CD4-positive, alpha-beta T cell treated with Interleukin-6 for 4 hours (primary cell): ENCODE data around the gene ABCD1.
"Not testable (repeated sequence)": the region's sequence is repeated elsewhere in the genome, so short reads cannot be mapped to it uniquely, and the experiment has no call there.

Experiments used
- DNase-seq: peaks from one replicate; pipeline ENCODE4 v3.0.0-alpha.2; 2020; ENCODE audit warnings: mixed read lengths

ABCD1 gene

DNA sequence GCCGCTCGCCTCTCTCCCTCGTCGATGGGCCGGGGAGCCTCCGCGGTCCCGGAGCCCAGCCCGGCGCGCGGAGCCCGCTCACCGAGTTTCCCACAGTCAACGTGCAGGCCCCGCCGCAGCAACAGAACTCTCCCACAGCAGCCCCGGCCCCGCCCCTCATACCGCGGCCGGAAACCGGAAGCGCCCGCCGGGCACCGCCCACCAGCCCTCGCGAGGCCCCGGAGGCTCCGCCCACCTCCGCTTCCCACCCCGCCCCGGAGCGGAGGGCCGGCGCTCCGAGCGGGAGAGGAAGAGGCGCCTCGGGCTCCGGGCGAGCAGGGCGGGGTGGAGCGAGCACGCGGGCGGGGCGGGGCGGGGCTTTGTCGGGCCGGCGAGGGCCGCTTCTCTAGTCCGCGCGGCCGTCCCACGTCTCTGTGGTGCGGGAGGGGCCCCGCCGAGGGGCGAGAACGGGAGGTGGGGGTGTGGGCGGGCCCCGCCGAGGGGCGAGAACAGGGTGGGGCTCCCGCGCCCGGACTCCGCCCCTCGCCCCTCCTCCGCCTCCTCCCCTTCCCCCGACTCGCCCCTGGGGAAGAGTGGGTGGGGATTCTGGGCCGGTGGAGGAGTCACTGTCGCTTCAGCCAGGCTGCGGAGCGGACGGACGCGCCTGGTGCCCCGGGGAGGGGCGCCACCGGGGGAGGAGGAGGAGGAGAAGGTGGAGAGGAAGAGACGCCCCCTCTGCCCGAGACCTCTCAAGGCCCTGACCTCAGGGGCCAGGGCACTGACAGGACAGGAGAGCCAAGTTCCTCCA lies at the start of gene ABCD1, which contains the start of gene BCAP31:
Gene ABCD1 (plus strand): TSS at position 605 of the 787 bp plus-strand sequence. CDS start 411 bp downstream, outside the sequence.
Gene BCAP31 (minus strand): TSS at position 136 of the 787 bp plus-strand sequence. CDS start 1,143 bp downstream, outside the sequence.
- DNase-seq = peak; percentile 90

DNA sequence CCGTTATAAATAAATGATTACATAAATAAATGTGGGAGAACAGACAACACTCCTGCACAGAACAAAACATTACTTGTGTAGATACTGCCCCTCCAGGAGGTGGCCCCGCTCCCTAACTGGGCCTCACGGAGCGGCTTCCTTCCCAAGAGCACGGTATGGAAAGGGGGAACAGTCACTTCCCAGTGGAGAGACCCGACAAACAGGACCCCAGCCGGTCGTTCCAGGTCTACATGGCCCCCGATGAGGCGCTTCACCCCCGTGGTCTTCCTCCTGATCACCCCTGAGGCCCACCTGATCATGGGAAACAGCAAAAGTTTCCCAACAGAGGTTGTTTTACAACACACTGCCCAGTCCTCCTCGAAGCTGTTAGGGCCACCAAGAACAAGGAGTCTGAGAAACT lies 43.5 kb upstream of the ABCD1 start:
- DNase-seq = no peak

GRCh38 chrX:153683486-153683885 lies 41.2 kb upstream of the ABCD1 start:
- DNase-seq = not testable (repeated sequence)

DNA sequence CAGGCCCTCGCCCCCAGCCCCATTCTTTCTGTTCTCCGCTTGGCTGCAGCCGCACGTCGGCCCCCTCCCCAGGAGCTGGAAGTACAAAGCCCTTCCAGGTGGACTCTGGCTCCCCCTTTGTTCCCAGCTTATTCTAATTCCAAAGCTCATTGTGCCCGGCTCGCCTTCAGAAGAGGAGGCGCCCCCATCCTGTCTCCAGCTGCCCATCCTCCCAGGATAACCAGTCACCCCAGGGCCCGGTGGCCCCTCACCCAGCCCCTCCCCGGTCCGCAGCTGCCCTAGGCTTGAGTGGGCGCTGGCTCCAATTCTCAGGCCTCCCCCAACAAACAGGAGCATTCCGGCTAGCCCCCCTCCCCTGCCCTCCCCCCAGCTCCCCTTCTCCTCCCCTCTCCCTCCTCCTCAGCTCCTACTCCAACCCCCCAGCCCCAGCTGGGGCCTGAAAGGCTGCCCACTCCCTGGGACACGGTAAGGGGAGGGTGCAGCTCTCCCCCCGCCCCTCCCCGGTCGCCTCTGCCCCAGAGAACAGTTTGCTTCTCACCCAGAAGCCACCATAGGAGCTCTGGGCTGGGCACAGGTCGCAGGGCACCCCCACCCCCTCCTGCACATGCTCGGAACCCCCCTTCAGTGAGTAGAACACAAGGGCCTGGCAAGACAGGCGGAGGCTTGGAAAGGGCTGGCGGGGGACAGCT lies 40.0 kb upstream of the ABCD1 start:
- DNase-seq = no peak

GRCh38 chrX:153685156-153685536 lies 39.5 kb upstream of the ABCD1 start:
- DNase-seq = no peak

- no peak for DNase-seq
These were observed 38.6 kb upstream of the ABCD1 start for GRCh38 chrX:153685751-153686696.

GRCh38 chrX:153686711-153687110 lies 37.9 kb upstream of the ABCD1 start:
- no peak for DNase-seq

DNA sequence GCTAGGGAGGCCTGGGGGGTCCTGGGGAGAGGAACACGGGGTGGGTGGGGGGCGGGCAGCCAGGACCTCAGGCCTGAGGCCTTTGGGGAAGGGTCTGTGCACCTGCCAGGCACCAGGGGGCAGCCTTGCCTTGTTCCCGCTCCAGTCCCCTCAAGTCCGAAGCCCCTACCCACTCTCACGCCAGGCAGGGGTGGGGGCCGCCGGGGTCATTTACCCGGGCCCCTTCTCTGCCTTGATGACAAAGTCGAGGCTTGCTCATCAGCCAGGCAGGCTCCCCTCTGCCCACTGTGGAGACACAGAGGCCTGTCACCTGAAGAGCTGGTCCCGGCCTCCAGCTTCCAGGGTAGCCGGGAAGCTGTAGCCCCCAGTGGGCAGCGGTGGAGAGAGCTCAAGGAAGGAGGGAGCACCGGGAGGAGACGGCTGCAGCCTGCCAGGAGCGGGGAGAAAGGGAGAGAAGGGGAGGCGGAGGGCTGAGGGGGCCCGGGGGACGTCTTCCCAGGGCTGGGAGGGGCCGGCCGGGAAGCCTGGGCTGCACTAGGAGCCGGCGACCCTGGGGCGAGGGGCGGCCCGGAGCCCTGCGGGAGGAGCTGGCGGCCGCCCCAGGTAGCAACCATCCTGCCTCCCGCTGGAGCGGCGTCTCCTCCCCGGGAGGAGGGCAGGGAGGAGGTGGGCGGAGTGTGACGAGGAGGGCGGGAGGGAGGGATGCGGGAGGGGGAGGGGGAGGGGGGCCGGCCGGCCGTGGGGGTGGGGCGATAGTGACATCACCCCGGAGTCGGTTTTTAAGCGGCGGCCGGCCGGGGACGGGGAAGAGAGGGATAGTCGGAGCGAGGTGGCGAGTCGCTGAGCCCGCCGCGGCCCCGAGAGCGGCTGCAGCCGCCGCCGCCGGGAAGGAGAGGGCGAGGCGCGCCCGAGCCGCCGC lies 37.3 kb upstream of the ABCD1 start, which contains the start of gene SLC6A8:
Gene SLC6A8 (plus strand): TSS at position 806 of the 919 bp plus-strand sequence. CDS start 649 bp downstream, outside the sequence.
- DNase-seq = peak; percentile 71

DNA sequence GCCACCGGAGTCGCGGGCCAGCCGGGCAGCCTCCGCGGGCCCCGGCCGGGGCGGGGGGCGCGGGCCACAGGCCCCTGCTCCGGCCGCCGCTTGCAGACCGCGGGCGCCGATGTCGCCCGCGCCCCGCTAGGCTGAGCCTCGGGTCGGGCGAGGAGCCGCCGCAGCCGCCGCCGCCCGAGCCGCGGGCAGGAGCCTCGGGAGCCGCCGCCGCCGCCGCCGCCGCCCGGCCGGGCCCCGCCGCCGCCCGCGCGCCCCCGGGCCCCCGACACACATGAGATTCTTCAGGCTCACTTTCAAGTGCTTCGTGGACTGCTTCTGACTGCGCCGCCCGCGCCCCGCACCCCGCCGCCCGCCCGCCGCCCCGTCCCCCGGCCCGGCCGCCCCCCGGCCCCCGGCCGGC lies 36.6 kb upstream of the ABCD1 start:
- no peak for DNase-seq

GRCh38 chrX:153688506-153688905 lies 36.1 kb upstream of the ABCD1 start:
- no peak for DNase-seq

GRCh38 chrX:153688911-153689590 lies 35.6 kb upstream of the ABCD1 start:
- DNase-seq = no peak

GRCh38 chrX:153689654-153690465 lies 34.8 kb upstream of the ABCD1 start:
- no peak for DNase-seq

DNA sequence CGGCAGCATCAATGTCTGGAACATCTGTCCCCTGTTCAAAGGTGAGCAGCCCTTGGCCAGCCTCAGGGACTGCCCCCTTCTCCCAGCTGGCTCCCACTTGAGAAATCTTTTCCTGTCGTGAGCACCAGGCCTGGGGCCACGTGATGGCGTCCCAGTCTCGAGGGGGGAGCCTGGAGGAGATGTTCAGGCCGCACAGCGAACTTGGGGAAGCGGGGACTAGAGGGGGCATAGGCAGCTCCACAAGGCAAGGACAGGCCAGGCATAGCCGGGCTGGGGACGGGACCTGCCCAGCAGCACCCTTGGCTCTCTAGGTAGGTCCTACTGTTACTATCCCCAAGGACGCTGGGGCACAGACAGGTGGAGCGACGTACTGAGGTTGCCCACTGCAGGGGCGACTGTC lies 34.2 kb upstream of the ABCD1 start:
- no peak for DNase-seq

- DNase-seq = not testable (repeated sequence)
These were observed 33.4 kb upstream of the ABCD1 start for GRCh38 chrX:153691032-153691827.

GRCh38 chrX:153692003-153692402 lies 32.7 kb upstream of the ABCD1 start:
- DNase-seq = no peak

DNA sequence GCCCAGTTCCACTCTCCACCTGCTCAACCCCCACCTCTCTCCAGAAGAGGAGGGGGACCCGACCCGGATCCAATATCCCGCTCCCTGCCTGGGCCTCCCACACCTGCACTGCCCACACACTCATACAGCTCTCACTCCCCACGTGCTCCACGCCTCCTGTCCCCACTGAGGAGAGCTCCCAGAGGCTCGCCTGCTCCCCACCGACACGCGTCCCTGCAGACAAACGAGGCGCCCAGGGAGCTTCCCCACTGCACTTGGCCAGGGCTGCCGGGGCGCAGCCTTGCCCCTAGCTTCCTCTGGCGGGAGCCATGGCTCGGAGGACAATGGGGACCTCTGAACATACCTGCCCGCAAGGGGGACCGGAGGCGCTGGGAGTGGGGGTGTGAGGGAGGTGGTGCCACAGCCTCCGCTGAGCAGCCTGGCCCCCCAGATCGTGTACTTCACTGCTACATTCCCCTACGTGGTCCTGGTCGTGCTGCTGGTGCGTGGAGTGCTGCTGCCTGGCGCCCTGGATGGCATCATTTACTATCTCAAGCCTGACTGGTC lies 32.0 kb upstream of the ABCD1 start:
- DNase-seq = no peak

DNA sequence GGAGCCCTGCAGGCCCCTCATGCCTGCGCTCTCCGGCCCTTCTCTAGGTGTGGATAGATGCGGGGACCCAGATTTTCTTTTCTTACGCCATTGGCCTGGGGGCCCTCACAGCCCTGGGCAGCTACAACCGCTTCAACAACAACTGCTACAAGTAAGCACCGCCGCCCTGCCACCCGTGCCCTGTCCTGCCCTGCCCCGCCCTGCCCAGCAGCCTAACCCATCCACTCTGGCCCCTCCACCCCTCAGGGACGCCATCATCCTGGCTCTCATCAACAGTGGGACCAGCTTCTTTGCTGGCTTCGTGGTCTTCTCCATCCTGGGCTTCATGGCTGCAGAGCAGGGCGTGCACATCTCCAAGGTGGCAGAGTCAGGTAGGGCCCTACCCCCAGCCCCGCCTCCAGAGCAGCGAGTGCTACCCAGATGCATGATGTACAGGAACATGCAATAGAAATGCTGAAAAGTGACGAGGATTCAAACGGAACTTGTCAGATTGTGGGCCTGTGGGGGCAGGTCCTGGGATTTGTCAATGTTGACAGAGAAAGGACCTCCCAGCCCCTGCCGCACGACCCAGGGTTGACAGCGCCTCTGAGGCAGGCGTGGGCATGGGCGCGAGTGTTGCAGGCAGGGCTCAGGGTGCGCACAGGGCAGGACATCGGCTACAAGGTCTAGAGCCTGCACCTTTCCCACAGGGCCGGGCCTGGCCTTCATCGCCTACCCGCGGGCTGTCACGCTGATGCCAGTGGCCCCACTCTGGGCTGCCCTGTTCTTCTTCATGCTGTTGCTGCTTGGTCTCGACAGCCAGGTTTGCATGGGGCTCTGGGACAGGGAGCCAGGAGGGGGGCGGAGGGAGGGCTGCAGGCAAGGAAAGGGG lies 31.2 kb upstream of the ABCD1 start:
- DNase-seq = no peak

DNA sequence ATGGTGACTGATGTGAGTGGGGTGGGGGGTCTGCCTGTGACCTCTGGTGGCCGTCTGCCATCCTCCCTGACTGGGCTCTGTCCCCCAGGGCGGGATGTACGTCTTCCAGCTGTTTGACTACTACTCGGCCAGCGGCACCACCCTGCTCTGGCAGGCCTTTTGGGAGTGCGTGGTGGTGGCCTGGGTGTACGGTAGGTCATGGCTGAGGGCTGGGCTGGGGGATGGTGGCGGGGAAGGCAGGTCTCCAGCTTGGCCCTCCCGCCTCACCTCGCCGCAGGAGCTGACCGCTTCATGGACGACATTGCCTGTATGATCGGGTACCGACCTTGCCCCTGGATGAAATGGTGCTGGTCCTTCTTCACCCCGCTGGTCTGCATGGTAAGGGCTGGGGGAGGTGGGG lies 30.4 kb upstream of the ABCD1 start:
- DNase-seq = not testable (repeated sequence)
